Activated gamma-delta T cell treated with anti-CD3 and anti-CD28 coated beads, Interleukin-2, amount 50 U/mL, for 16 hours (primary cell): ENCODE data around the gene CELA3B.
"Not testable (repeated sequence)": the region's sequence is repeated elsewhere in the genome, so short reads cannot be mapped to it uniquely, and the experiment has no call there.

ENCODE experiments used
- DNase-seq: peaks from one replicate; pipeline ENCODE4 v3.0.0-alpha.2; 2020; ENCODE audit warnings: low read depth

CELA3B gene

GRCh38 chr1:21944733-21945073, 32.1 kb upstream of the CELA3B start:
- DNase-seq = no peak

DNA sequence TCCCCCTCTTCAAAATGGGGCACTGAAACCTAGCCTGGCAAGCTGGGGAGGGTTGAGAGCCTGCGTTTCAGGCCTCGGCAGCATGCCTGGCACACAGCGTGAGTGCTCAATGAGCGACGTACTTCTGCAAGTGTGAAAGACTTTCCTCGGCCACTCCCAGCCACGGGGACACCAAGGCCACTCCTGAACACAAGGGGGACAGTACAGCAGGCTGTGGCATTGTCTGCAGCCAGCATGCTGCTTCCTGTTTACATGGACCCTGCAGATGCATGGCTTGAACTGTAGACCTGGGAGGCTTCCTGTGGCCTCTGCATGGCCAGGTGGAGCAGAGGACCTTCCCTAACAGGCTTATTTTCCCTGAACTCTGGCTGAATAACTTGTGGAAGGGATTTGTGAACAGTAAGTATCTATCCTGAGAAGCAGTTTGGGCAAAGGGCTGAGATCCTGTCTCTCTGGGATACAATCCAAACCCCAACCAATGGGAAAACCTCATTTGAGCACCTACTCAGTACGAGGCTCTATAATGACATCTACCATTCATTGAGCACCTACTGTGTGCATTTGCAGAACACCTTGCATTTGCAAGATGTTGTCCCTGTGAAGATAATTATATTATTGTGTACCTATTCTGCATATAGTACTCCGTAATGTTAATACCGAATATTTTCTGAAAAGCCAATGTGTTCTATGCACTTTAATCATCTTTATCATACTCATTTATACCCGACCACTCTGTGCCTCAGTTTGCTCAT, 29.8 kb upstream of the CELA3B start:
- no peak for DNase-seq

DNA sequence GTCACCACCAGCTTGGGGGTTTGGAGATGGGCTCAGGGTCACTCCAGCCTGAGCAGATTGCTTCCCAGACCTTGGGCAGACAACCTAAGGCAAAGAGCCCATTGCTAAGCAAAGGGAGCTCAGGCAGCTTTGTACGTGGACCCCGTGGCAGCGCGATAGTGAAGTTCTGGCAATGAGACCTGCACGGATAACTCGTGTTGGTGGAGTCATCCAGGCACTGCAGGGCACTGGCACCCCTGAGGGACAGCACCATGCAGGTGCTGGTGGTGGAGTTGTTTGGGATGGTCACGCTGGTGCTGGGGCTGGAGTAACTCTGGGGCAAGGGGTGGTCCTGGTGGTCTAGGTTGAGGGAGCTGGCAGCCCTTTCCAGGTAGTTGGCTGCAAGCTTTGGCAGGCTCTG, 26.1 kb upstream of the CELA3B start:
- no peak for DNase-seq

DNA sequence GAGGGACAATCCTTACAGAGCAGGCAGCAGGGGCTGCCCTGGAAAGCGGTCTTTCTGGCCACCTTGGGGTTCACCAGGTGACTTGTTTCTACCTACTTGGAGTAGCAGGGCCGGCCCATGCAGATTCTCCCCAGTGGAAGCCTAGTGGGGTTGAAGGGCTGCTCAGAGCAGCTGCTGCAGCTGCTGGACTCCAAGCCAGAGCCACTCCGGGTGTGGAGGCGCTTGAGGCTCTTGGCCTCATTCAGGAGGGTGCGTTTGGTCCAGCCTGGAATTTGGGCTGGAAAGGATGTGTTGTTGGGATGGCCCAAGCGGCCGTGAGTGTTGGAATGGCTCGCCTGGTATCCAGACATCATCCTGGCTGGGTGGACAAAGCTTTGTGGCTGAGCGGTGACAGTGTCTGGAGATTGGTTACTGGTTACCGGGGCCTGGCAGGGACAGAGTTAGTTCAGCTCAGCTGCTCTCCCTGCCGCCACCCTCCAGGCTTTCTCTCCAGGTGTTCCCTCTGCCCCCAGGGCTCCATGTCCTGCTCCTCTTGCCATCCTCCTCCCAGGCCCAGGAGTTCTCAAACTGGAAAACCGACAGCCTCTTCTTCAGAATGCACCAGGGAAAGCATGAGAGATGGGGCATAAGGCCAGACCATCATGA, 25.5 kb upstream of the CELA3B start:
- no peak for DNase-seq

GRCh38 chr1:21952786-21953520, 23.9 kb upstream of the CELA3B start:
- no peak for DNase-seq

GRCh38 chr1:21955058-21955457, 21.8 kb upstream of the CELA3B start:
- no peak for DNase-seq

- no peak for DNase-seq
Observed at GRCh38 chr1:21955501-21956281, 21.1 kb upstream of the CELA3B start.

- DNase-seq = peak; percentile 23
Observed at GRCh38 chr1:21956720-21957552, 19.9 kb upstream of the CELA3B start.

- DNase-seq = no peak
Observed at GRCh38 chr1:21961337-21961736, 15.5 kb upstream of the CELA3B start.

- no peak for DNase-seq
Observed at GRCh38 chr1:21961799-21962198, 15.0 kb upstream of the CELA3B start.

DNA sequence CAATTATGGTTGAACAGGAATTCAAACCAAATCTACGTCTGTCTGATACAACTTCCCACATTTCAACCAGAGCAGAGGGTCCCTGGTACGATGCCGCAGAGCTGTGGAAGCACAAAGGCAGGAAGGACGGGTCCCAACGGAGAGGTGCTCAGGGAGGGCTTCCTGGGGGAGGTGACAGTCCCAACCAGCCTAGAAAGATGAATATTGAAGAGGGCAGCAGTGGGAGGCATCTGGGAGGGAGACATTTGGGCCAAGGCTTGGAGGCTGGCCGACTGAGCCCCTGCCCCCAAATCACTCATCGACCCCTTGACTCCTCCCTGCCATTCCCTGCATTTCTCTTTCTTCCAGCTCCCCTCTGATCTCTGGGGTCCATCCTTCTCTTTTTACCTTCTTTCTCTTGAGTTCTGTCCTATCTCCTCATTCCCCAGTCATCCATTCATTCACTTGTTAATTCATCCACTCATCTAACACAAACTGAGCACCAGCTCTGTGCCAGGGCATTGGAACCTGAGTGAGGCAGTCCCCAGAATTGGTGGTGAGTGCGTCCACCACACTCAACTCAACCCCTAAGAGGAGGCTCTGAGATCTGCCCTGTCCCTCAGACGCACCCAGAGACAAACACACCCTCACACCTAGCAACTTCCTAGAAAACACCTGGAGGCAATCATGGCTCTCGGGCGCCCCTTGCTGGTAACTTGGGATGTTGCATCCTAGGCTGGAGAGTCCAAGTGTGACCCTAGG, 13.2 kb upstream of the CELA3B start:
- peak; percentile 72 for DNase-seq

- DNase-seq = no peak
Observed at GRCh38 chr1:21966247-21967000, 10.4 kb upstream of the CELA3B start.

DNA sequence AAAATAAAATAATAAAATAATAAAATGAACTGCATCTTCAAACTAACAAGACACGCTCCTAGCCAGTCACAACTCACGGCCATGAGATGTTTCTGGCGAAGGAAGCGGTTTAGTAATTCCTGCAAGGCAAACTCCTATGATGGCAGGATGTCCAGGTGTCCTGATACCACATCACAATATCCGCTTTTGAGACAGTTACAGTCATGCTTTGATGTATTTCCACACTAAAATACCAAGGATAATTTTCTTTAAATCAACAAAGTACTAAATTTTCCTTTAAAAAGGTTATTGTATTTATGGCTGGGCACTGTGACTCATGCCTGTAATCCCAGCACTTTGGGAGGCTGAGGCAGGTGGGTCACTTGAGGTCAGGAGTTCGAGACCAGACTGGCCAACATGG, 9.6 kb upstream of the CELA3B start:
- not testable (repeated sequence) for DNase-seq

- not testable (repeated sequence) for DNase-seq
Observed at GRCh38 chr1:21969066-21969465, 7.8 kb upstream of the CELA3B start.

DNA sequence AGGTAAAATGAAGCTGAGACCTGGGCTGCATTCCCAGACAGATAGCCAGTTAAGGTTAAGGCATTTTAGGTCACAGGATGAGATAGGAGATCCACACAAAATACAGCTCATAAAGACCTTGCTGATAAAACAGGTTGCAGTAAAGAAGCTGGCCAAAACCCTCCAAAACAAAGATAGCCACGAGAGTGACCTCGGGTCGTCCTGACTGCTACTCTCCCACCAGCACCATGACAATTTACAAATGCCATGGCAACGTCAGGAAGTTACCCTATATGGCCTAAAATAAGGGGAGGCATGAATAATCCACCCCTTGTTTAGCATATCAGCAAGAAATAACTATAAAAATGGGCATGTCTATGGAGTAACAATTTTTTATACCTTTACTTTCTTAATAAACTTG, 6.3 kb upstream of the CELA3B start:
- DNase-seq = not testable (repeated sequence)

GRCh38 chr1:21972973-21973441, 3.8 kb upstream of the CELA3B start:
- not testable (repeated sequence) for DNase-seq

GRCh38 chr1:21973948-21974347, 2.9 kb upstream of the CELA3B start:
- not testable (repeated sequence) for DNase-seq

- not testable (repeated sequence) for DNase-seq
Observed at GRCh38 chr1:21974699-21975098, 2.1 kb upstream of the CELA3B start.

DNA sequence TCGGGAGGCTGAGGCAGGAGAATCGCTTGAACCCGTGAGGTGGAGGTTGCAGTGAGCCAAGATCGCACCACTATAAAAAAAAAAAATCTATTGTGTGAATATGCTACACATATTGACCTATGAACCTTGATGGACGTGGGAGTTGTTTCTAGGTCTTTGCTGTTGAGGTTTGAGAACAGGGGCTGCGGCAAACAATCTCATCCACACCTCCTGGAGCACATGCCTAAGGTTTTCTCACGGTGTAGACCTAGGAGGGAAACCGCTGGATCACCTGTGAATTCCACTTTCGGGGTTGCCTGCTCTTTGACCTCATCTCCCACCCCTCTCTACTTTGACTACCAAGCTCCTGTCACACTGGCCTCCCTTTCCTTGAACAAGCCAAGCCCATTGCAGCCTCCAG, 1.5 kb upstream of the CELA3B start:
- not testable (repeated sequence) for DNase-seq

- DNase-seq = not testable (repeated sequence)
Observed at GRCh38 chr1:21978209-21978608, 1.4 kb downstream of the CELA3B start.
